ENCODE measurements around the gene BICDL2.

The BICDL2 gene

DNA sequence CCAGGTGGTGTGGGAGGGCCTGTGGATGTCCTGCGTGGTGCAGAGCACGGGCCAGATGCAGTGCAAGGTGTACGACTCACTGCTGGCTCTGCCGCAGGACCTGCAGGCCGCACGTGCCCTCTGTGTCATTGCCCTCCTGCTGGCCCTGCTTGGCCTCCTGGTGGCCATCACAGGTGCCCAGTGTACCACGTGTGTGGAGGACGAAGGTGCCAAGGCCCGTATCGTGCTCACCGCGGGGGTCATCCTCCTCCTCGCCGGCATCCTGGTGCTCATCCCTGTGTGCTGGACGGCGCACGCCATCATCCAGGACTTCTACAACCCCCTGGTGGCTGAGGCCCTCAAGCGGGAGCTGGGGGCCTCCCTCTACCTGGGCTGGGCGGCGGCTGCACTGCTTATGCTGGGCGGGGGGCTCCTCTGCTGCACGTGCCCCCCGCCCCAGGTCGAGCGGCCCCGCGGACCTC lies 23.2 kb downstream of the BICDL2 start:
- TF ChIP-seq ZNF8 (CRISPR knock-in tag; IDR thresholded peaks at IDR 0.05) (no peak), ZNF565 (CRISPR knock-in tag; conservative IDR thresholded peaks at IDR 0.05; ENCODE audit: low read depth) (no peak), BACH2 (CRISPR knock-in tag; IDR thresholded peaks at IDR 0.05; ENCODE audit: borderline replicate concordance) (no peak)
- TF ChIP-seq, protein P1, sequence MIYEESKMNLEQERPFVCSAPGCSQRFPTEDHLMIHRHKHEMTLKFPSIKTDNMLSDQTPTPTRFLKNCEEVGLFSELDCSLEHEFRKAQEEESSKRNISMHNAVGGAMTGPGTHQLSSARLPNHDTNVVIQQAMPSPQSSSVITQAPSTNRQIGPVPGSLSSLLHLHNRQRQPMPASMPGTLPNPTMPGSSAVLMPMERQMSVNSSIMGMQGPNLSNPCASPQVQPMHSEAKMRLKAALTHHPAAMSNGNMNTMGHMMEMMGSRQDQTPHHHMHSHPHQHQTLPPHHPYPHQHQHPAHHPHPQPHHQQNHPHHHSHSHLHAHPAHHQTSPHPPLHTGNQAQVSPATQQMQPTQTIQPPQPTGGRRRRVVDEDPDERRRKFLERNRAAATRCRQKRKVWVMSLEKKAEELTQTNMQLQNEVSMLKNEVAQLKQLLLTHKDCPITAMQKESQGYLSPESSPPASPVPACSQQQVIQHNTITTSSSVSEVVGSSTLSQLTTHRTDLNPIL (CRISPR knock-in tag; IDR thresholded peaks at IDR 0.05; ENCODE audit: low read depth): no peak
- ATAC-seq: no peak; the same call in 2 of the 3 replicates

DNA sequence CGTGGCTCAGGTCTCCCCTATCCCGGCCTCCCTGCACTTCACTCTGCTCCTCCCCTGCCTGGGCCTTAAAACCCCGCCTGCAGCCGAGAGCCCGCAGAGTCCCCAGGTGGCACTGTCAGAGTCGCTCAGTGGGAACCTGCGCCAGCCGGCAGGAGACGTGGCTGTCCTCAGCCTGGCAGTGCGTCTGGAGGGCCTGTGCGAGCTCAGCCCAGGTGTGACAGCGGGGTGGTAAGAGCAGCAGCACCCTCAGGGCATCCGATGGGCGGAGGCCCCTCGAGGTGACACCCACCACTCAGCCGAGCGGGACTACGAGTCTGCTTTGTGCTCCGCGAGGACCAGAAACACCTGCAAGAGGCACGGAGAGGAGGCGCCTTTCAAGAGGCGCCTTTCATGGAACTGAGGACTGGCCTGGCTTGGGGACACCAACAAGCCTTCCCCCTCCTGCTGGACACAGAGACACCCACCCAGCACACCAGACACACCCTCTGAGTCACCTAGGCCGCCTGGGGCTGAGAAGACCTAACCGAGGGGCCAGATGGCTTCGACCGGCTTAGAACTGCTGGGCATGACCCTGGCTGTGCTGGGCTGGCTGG lies 23.8 kb downstream of the BICDL2 start, which contains the start of gene CLDN9:
Gene CLDN9 (plus strand): TSS at position 96 of the 593 bp plus-strand sequence. CDS start 440 bp downstream, at position 536.
- peak; percentile 8; the same call in 1 of the 3 replicates for ATAC-seq
- TF ChIP-seq, protein P2, sequence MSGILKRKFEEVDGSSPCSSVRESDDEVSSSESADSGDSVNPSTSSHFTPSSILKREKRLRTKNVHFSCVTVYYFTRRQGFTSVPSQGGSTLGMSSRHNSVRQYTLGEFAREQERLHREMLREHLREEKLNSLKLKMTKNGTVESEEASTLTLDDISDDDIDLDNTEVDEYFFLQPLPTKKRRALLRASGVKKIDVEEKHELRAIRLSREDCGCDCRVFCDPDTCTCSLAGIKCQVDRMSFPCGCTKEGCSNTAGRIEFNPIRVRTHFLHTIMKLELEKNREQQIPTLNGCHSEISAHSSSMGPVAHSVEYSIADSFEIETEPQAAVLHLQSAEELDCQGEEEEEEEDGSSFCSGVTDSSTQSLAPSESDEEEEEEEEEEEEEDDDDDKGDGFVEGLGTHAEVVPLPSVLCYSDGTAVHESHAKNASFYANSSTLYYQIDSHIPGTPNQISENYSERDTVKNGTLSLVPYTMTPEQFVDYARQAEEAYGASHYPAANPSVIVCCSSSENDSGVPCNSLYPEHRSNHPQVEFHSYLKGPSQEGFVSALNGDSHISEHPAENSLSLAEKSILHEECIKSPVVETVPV (CRISPR knock-in tag; IDR thresholded peaks at IDR 0.05): no peak
- TF ChIP-seq GLIS3 (CRISPR knock-in tag; IDR thresholded peaks at IDR 0.05): no peak
- TF ChIP-seq ZNF70 (CRISPR knock-in tag; IDR thresholded peaks at IDR 0.05): no peak
- TF ChIP-seq, protein P1 (CRISPR knock-in tag; IDR thresholded peaks at IDR 0.05; ENCODE audit: low read depth): no peak
- no peak for TF ChIP-seq TOX (CRISPR knock-in tag; IDR thresholded peaks at IDR 0.05; ENCODE audit: borderline replicate concordance)
- no peak for TF ChIP-seq OSR1 (CRISPR knock-in tag; IDR thresholded peaks at IDR 0.05)
- TF ChIP-seq, protein P3, sequence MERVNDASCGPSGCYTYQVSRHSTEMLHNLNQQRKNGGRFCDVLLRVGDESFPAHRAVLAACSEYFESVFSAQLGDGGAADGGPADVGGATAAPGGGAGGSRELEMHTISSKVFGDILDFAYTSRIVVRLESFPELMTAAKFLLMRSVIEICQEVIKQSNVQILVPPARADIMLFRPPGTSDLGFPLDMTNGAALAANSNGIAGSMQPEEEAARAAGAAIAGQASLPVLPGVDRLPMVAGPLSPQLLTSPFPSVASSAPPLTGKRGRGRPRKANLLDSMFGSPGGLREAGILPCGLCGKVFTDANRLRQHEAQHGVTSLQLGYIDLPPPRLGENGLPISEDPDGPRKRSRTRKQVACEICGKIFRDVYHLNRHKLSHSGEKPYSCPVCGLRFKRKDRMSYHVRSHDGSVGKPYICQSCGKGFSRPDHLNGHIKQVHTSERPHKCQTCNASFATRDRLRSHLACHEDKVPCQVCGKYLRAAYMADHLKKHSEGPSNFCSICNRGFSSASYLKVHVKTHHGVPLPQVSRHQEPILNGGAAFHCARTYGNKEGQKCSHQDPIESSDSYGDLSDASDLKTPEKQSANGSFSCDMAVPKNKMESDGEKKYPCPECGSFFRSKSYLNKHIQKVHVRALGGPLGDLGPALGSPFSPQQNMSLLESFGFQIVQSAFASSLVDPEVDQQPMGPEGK (CRISPR knock-in tag; IDR thresholded peaks at IDR 0.05; ENCODE audit: borderline replicate concordance): no peak
- no peak for TF ChIP-seq CSDC2 (CRISPR knock-in tag; IDR thresholded peaks at IDR 0.05)
- TF ChIP-seq ZNF8 (CRISPR knock-in tag; IDR thresholded peaks at IDR 0.05): no peak
- TF ChIP-seq RARB (CRISPR knock-in tag; IDR thresholded peaks at IDR 0.05): no peak
- no peak for TF ChIP-seq SNAI2 (CRISPR knock-in tag; IDR thresholded peaks at IDR 0.05)
- TF ChIP-seq, protein P4, sequence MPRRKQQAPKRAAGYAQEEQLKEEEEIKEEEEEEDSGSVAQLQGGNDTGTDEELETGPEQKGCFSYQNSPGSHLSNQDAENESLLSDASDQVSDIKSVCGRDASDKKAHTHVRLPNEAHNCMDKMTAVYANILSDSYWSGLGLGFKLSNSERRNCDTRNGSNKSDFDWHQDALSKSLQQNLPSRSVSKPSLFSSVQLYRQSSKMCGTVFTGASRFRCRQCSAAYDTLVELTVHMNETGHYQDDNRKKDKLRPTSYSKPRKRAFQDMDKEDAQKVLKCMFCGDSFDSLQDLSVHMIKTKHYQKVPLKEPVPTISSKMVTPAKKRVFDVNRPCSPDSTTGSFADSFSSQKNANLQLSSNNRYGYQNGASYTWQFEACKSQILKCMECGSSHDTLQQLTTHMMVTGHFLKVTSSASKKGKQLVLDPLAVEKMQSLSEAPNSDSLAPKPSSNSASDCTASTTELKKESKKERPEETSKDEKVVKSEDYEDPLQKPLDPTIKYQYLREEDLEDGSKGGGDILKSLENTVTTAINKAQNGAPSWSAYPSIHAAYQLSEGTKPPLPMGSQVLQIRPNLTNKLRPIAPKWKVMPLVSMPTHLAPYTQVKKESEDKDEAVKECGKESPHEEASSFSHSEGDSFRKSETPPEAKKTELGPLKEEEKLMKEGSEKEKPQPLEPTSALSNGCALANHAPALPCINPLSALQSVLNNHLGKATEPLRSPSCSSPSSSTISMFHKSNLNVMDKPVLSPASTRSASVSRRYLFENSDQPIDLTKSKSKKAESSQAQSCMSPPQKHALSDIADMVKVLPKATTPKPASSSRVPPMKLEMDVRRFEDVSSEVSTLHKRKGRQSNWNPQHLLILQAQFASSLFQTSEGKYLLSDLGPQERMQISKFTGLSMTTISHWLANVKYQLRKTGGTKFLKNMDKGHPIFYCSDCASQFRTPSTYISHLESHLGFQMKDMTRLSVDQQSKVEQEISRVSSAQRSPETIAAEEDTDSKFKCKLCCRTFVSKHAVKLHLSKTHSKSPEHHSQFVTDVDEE (CRISPR knock-in tag; IDR thresholded peaks at IDR 0.05): no peak
- TF ChIP-seq ISL1 (CRISPR knock-in tag; IDR thresholded peaks at IDR 0.05): no peak
- TF ChIP-seq ZNF565 (CRISPR knock-in tag; conservative IDR thresholded peaks at IDR 0.05; ENCODE audit: low read depth): no peak
- TF ChIP-seq ZFP30 (CRISPR knock-in tag; IDR thresholded peaks at IDR 0.05): no peak
- TF ChIP-seq BACH2 (CRISPR knock-in tag; IDR thresholded peaks at IDR 0.05; ENCODE audit: borderline replicate concordance): no peak
- TF ChIP-seq ZC3H10 (CRISPR knock-in tag; IDR thresholded peaks at IDR 0.05): no peak
- TF ChIP-seq ARNTL (CRISPR knock-in tag; IDR thresholded peaks at IDR 0.05; ENCODE audit: borderline replicate concordance, low read depth): no peak
- TF ChIP-seq TCF4 (CRISPR knock-in tag; IDR thresholded peaks at IDR 0.05; ENCODE audit: borderline replicate concordance): no peak

DNA sequence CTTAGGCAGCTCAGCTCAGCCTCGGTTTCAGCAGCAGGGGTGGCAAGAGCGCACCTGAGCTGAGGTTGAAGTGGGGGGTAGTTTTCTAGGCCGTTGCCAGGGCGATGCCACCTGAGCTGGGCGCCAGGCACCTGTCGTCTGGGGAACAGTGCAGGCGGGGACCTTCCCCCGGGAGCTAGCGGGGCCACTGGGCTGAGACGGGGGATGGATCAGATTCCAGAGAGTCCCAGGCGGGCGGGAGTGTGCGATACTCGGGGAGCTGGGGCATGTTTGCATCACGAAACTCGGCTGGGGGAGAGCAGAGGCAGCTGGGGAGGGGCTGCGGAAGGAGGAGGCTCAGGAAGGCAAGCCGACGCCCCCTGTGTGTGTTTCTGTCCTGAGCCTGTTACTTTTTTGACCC lies 24.5 kb downstream of the BICDL2 start:
- no peak for ATAC-seq
- no peak for TF ChIP-seq ZFP30 (CRISPR knock-in tag; IDR thresholded peaks at IDR 0.05)
- TF ChIP-seq, protein P2 (CRISPR knock-in tag; IDR thresholded peaks at IDR 0.05): no peak
- TF ChIP-seq, protein P5, sequence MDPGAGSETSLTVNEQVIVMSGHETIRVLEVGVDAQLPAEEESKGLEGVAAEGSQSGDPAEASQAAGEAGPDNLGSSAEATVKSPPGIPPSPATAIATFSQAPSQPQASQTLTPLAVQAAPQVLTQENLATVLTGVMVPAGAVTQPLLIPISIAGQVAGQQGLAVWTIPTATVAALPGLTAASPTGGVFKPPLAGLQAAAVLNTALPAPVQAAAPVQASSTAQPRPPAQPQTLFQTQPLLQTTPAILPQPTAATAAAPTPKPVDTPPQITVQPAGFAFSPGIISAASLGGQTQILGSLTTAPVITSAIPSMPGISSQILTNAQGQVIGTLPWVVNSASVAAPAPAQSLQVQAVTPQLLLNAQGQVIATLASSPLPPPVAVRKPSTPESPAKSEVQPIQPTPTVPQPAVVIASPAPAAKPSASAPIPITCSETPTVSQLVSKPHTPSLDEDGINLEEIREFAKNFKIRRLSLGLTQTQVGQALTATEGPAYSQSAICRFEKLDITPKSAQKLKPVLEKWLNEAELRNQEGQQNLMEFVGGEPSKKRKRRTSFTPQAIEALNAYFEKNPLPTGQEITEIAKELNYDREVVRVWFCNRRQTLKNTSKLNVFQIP (CRISPR knock-in tag; IDR thresholded peaks at IDR 0.05; ENCODE audit: borderline replicate concordance, low read depth): no peak
- no peak for TF ChIP-seq TOX (CRISPR knock-in tag; IDR thresholded peaks at IDR 0.05; ENCODE audit: borderline replicate concordance)

All from SK-N-SH treated with all-trans-retinoic acid at 6 μM for 48 hours (cell line).